Upper lobe of right lung (tissue), 1 donor: ENCODE results near the gene DPH2. TPM values are rescaled to one million over a fixed set of nuclear protein-coding genes. Genes with fewer than 3 reads are reported as not detected.

Source experiments
- ATAC-seq: fragments of 200-7000 bp; cut with Tn5 transposase; one replicate; pipeline ENCODE4 v1.9.1; 2020; ENCODE audit warnings: mild to moderate bottlenecking, moderate library complexity
- DNase-seq: peaks from one replicate; pipeline ENCODE4 v3.0.0-alpha.2; 2020
- H3K27ac ChIP-seq: fragments of 200-600 bp; one replicate; pipeline ENCODE4 v1.8.0; 2022
- H3K27me3 ChIP-seq: fragments of 200-600 bp; one replicate; pipeline ENCODE4 v1.8.0; 2022; ENCODE audit warnings: mild to moderate bottlenecking
- H3K36me3 ChIP-seq: fragments of 200-600 bp; one replicate; pipeline ENCODE4 v1.8.0; 2022
- H3K4me1 ChIP-seq: fragments of 200-600 bp; one replicate; pipeline ENCODE4 v1.8.0; 2022
- H3K4me3 ChIP-seq: fragments of 200-600 bp; one replicate; pipeline ENCODE4 v1.8.0; 2022; ENCODE audit warnings: mild to moderate bottlenecking
- H3K9me3 ChIP-seq: fragments of 200-600 bp; one replicate; pipeline ENCODE4 v1.8.0; 2022
- CTCF ChIP-seq: fragments of 200-600 bp; IDR thresholded peaks from one replicate; pipeline ENCODE4 v1.8.0; 2022; ENCODE audit warnings: antibody characterized with exemption
- intact Hi-C: fragments of 100-400 bp; cut with DNase I; formaldehyde crosslinking; loops from one replicate; pipeline ENCODE4 v1.11.0; 2022
- total RNA-seq: library from RNA; stranded (reverse); fragmentation: NEBNext Ultra II Directional; extraction: Animal tissue kit (Norgen Biotek cat#: 25700); gene quantifications from one replicate; pipeline ENCODE4 v1.2.1, GENCODE V29; 2021
- donor health status: DM: no; HTN: yes; CAD: no; lungs with severe emphysema.

DPH2 gene
- total RNA-seq, 1 donor from 2014 or later, result 18.8 TPM

GRCh38 chr1:43990271-43991199 is 20.7 kb downstream of the DPH2 start:
- peak overlapping the region; percentile 78 for H3K4me3 ChIP-seq
- H3K27ac ChIP-seq, result peak overlapping the region; percentile 85
- peak; percentile 11 for TF ChIP-seq CTCF
- intact Hi-C loops, result no loop called here
- H3K36me3 ChIP-seq, result no peaks in the 10 kb centered on the region
- ATAC-seq (no peak), DNase-seq (no peak)
- H3K9me3 ChIP-seq, result no peaks in the 10 kb centered on the region
- no peaks in the 10 kb centered on the region for H3K27me3 ChIP-seq
- H3K4me1 ChIP-seq, result peaks cover 10% of the 10 kb centered on the region

- Histone ChIP-seq H3K27me3 (no peaks in the 10 kb centered on the region), H3K36me3 (no peaks in the 10 kb centered on the region), H3K4me1 (peaks cover 10% of the 10 kb centered on the region), H3K4me3 (peak overlapping the region; percentile 78), H3K9me3 (no peaks in the 10 kb centered on the region), H3K27ac (peak overlapping the region; percentile 85)
- TF ChIP-seq CTCF, result no peak
- DNase-seq (no peak), ATAC-seq (no peak)
- intact Hi-C loops, result no loop called here
These were observed 21.3 kb downstream of the DPH2 start for GRCh38 chr1:43991200-43991475.

- DNase-seq (peak; percentile 94), ATAC-seq (peak; percentile 90)
- no peaks in the 10 kb centered on the region for H3K9me3 ChIP-seq
- peak within 1 kb of the TSS; percentile 78 for H3K4me3 ChIP-seq
- TF ChIP-seq CTCF, result no peak
- H3K27me3 ChIP-seq, result no peaks in the 10 kb centered on the region
- no peaks in the 10 kb centered on the region for H3K36me3 ChIP-seq
- H3K4me1 ChIP-seq, result peaks cover 10% of the 10 kb centered on the region
- intact Hi-C loops, result no loop called here
- peak within 1 kb of the TSS; percentile 85 for H3K27ac ChIP-seq
These were observed 21.8 kb downstream of the DPH2 start, which contains the start of gene CCDC24 for GRCh38 chr1:43991476-43992231. CCDC24 (plus strand) TSS chr1:43991599; CDS start chr1:43991879, 280 bp downstream.

GRCh38 chr1:43992232-43992995 is 22.6 kb downstream of the DPH2 start:
- TF ChIP-seq CTCF, result no peak
- H3K9me3 ChIP-seq, result no peaks in the 10 kb centered on the region
- intact Hi-C loops, result no loop called here
- H3K36me3 ChIP-seq, result no peaks in the 10 kb centered on the region
- H3K27ac ChIP-seq, result peak overlapping the region; percentile 85
- no peaks in the 10 kb centered on the region for H3K27me3 ChIP-seq
- DNase-seq (no peak), ATAC-seq (no peak)
- H3K4me1 ChIP-seq, result peaks cover 10% of the 10 kb centered on the region
- H3K4me3 ChIP-seq, result peak overlapping the region; percentile 78

GRCh38 chr1:43993206-43993914 is 23.6 kb downstream of the DPH2 start:
- Histone ChIP-seq H3K36me3 (no peaks in the 10 kb centered on the region), H3K4me3 (no peak overlapping the region), H3K27me3 (no peaks in the 10 kb centered on the region), H3K9me3 (no peaks in the 10 kb centered on the region), H3K4me1 (peaks cover 10% of the 10 kb centered on the region), H3K27ac (no peak overlapping the region)
- no peak for ATAC-seq
- no peak for TF ChIP-seq CTCF
- DNase-seq, result no peak
- intact Hi-C loops, result no loop called here
